Adrenal gland (tissue), 5 donors: ENCODE measurements around the gene TMCC3.

ENCODE experiments used
- CTCF ChIP-seq, 6 experiments: fragments of 450-650 bp in 4 of 6; fragments of 200-600 bp in 2 of 6; sonication (generic) in 1 of 6; IDR thresholded peaks; 1 replicate in 5 of 6; 2 replicates in 1 of 6; pipeline versions ENCODE4 v1.5.1 to v1.8.0; 2016 to 2021; ENCODE audit warnings: antibody characterized with exemption in 6 of 6, mild to moderate bottlenecking in 2 of 6, moderate library complexity in 1 of 6
- POLR2A ChIP-seq, 2 donors: fragments of 450-650 bp; IDR thresholded peaks; one replicate each; pipeline ENCODE4 v1.6.1; 2017; ENCODE audit warnings: antibody characterized with exemption in 2 of 2, mild to moderate bottlenecking in 2 of 2, moderate library complexity in 1 of 2
- donor health status: DM: no; HTN: no; CAD: no.

GRCh38 chr12:94585626-94586025, 64.7 kb downstream of the TMCC3 start:
- TF ChIP-seq CTCF (IDR thresholded peaks at IDR 0.05) (no peak), POLR2A (IDR thresholded peaks at IDR 0.05) (no peak)
